CD14-positive monocyte (primary cell): ENCODE data around the gene KRT82. TPM values are rescaled to one million over a fixed set of nuclear protein-coding genes. Genes with fewer than 3 reads are reported as not detected.

Source experiments
- DNase-seq, 3 donors: peaks; one replicate each; pipeline ENCODE4 v3.0.0-alpha.2; 2011 to 2022
- H2AFZ ChIP-seq: 2 replicates; pipeline ENCODE4 v1.6.0; 2012; ENCODE audit warnings: mild to moderate bottlenecking, low read depth, low read length, inconsistent platforms; ENCODE audit not compliant: insufficient read depth, poor library complexity, severe bottlenecking
- H3K27ac ChIP-seq, 2 donors: 1 replicate in 1 of 2; 2 replicates in 1 of 2; pipeline ENCODE4 v1.5.1; 2012 to 2013; ENCODE audit warnings: low read length in 2 of 2, control low read depth in 1 of 2, inconsistent platforms in 1 of 2, low read depth in 1 of 2, mild to moderate bottlenecking in 1 of 2
- H3K27me3 ChIP-seq, 2 donors: one replicate each; pipeline versions ENCODE4 v1.6.0 to v1.6.1; 2011 to 2013; ENCODE audit warnings: low read length in 2 of 2; ENCODE audit not compliant: control insufficient read depth in 2 of 2, insufficient read depth in 2 of 2
- H3K36me3 ChIP-seq, 2 donors: replicated peaks in 1 of 2; 1 replicate in 1 of 2; 2 replicates in 1 of 2; pipeline versions ENCODE4 v1.5.1 to v1.6.1; 2012 to 2013; ENCODE audit warnings: low read length in 2 of 2, control low read depth in 1 of 2, inconsistent platforms in 1 of 2, mild to moderate bottlenecking in 1 of 2; ENCODE audit not compliant: insufficient read depth in 2 of 2, control insufficient read depth in 1 of 2
- H3K4me1 ChIP-seq, 2 donors: 1 replicate in 1 of 2; 2 replicates in 1 of 2; pipeline versions ENCODE4 v1.5.1 to v1.6.1; 2012 to 2013; ENCODE audit warnings: low read length in 2 of 2, control low read depth in 1 of 2, inconsistent platforms in 1 of 2, mild to moderate bottlenecking in 1 of 2, moderate library complexity in 1 of 2; ENCODE audit not compliant: insufficient read depth in 2 of 2, control insufficient read depth in 1 of 2
- H3K4me2 ChIP-seq: replicated peaks from 2 replicates; pipeline ENCODE3; 2012; ENCODE audit warnings: low read length, moderate library complexity, mild to moderate bottlenecking; ENCODE audit not compliant: poor library complexity, severe bottlenecking; ENCODE audit errors: extremely low read depth
- H3K4me3 ChIP-seq, 3 experiments: fragments of 200-600 bp in 1 of 3; sonication (generic) in 1 of 3; replicated peaks in 1 of 3; 1 replicate in 2 of 3; 2 replicates in 1 of 3; pipeline ENCODE4 v1.5.1; 2011 to 2013; ENCODE audit warnings: low read length in 3 of 3, mild to moderate bottlenecking in 3 of 3, control low read depth in 2 of 3, low read depth in 2 of 3, inconsistent platforms in 1 of 3, moderate library complexity in 1 of 3
- H3K79me2 ChIP-seq: 2 replicates; pipeline ENCODE4 v1.6.0; 2012; ENCODE audit warnings: mild to moderate bottlenecking, control low read depth, inconsistent platforms, low read length, moderate library complexity; ENCODE audit not compliant: insufficient read depth
- H3K9ac ChIP-seq: 2 replicates; pipeline ENCODE4 v1.6.0; 2017; ENCODE audit warnings: low read length, mild to moderate bottlenecking; ENCODE audit not compliant: insufficient read depth, poor library complexity, severe bottlenecking
- H3K9me3 ChIP-seq, 2 donors: replicated peaks in 1 of 2; 1 replicate in 1 of 2; 2 replicates in 1 of 2; pipeline versions ENCODE4 v1.5.1 to v1.6.1; 2012 to 2013; ENCODE audit warnings: low read length in 2 of 2, control low read depth in 1 of 2; ENCODE audit not compliant: control insufficient read depth in 1 of 2, insufficient read depth in 1 of 2
- H4K20me1 ChIP-seq: 2 replicates; pipeline ENCODE4 v1.6.0; 2012; ENCODE audit warnings: mild to moderate bottlenecking, low read length, control low read depth, moderate library complexity; ENCODE audit not compliant: insufficient read depth
- H3K27ac Mint-ChIP-seq, 7 donors: one replicate each; pipeline ENCODE4 v1.8.0; 2020; ENCODE audit warnings: mild to moderate bottlenecking in 7 of 7, mixed read lengths in 7 of 7, moderate library complexity in 6 of 7, inconsistent platforms in 2 of 7
- H3K27me3 Mint-ChIP-seq, 3 donors: one replicate each; pipeline ENCODE4 v1.8.0; 2021 to 2022; ENCODE audit warnings: low read depth in 3 of 3, mild to moderate bottlenecking in 3 of 3, mixed read lengths in 3 of 3, moderate library complexity in 3 of 3, inconsistent platforms in 1 of 3
- H3K36me3 Mint-ChIP-seq, 2 donors: one replicate each; pipeline ENCODE4 v1.8.0; 2020; ENCODE audit warnings: mixed read lengths in 2 of 2, inconsistent platforms in 1 of 2, mild to moderate bottlenecking in 1 of 2
- H3K4me1 Mint-ChIP-seq: one replicate; pipeline ENCODE4 v1.8.0; 2020; ENCODE audit warnings: mild to moderate bottlenecking, mixed read lengths
- H3K4me3 Mint-ChIP-seq, 2 donors: one replicate each; pipeline ENCODE4 v1.8.0; 2020; ENCODE audit warnings: mild to moderate bottlenecking in 2 of 2, mixed read lengths in 2 of 2, moderate library complexity in 1 of 2
- H3K9me3 Mint-ChIP-seq, 7 donors: one replicate each; pipeline ENCODE4 v1.8.0; 2020 to 2022; ENCODE audit warnings: mixed read lengths in 7 of 7, mild to moderate bottlenecking in 6 of 7, moderate library complexity in 6 of 7, inconsistent platforms in 2 of 7
- WGBS: methylation state at CpG from one replicate; pipeline ENCODE4 v1.1.5; 2013; ENCODE audit warnings: missing lambda C conversion rate; ENCODE audit not compliant: insufficient coverage; 5-methylcytosine and 5-hydroxymethylcytosine counted together
- intact Hi-C, 2 donors: fragments of 100-400 bp; cut with micrococcal nuclease; formaldehyde crosslinking; loops; one replicate each; pipeline versions ENCODE4 v1.15.0 to v1.15.1; 2023
- polyA plus RNA-seq, 3 donors: library from polyadenylated mRNA; depleted of rRNA in 1 of 3; unstranded in 2 of 3; stranded (reverse) in 1 of 3; fragments of 300-500 nt in 2 of 3; fragments of >200 nt in 1 of 3; fragmentation: Illumina TruSeq in 2 of 3; gene quantifications; 1 replicate in 2 of 3; 2 replicates in 1 of 3; pipeline ENCODE4 v1.2.3, GENCODE V29; 2012 to 2021
- TF ChIP-seq, protein P1 (sequence below): fragments of 200-600 bp; IDR thresholded peaks from one replicate; pipeline ENCODE4 v1.8.0; 2022; ENCODE audit warnings: antibody characterized with exemption, mild to moderate bottlenecking

Gene KRT82
- polyA plus RNA-seq, 3 donors = not detected

DNA sequence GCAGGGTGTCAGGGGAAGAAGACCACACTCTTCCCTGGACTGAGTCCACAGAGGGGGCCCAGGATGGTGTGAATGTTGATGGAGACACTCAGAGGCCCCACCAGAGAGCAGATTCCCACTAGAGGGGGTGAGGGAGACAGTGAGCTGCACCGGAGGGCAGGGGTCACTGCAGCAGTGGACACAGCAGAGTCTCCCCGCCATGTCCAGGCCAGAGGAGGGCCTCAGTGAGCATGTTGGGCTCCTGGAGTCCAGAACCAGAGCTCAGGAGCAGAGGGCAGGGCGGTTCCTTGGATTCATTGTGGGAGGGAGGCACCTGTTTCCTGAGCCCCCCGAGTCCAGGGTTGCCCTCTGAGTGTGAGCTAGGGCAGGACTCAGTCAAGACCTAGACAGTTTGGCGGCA lies 1.8 kb upstream of the KRT82 start:
- Histone ChIP-seq H3K9ac (no peak overlapping the region), H2AFZ (no peak overlapping the region), H3K36me3 (no peaks in the 10 kb centered on the region), H3K4me2 (no peak overlapping the region), H4K20me1 (no peaks in the 10 kb centered on the region), H3K27ac (no peak overlapping the region), H3K79me2 (no peaks in the 10 kb centered on the region), H3K27me3 (no peaks in the 10 kb centered on the region), H3K4me3 (no peak overlapping the region), H3K4me1 (no peaks in the 10 kb centered on the region), H3K9me3 (no peaks in the 10 kb centered on the region)
- intact Hi-C loops = no loop called here
- Mint-ChIP-seq H3K4me1 (no peaks in the 10 kb centered on the region), H3K27me3 (peaks cover 5 to 11% (median 5%) of the 10 kb centered on the region in 3 donors), H3K27ac (no peak overlapping the region), H3K9me3 (peaks cover 0 to 3% (median 0%) of the 10 kb centered on the region in 7 donors), H3K36me3 (no peaks in the 10 kb centered on the region), H3K4me3 (no peak overlapping the region)
- no peak for DNase-seq
- TF ChIP-seq, protein P1, sequence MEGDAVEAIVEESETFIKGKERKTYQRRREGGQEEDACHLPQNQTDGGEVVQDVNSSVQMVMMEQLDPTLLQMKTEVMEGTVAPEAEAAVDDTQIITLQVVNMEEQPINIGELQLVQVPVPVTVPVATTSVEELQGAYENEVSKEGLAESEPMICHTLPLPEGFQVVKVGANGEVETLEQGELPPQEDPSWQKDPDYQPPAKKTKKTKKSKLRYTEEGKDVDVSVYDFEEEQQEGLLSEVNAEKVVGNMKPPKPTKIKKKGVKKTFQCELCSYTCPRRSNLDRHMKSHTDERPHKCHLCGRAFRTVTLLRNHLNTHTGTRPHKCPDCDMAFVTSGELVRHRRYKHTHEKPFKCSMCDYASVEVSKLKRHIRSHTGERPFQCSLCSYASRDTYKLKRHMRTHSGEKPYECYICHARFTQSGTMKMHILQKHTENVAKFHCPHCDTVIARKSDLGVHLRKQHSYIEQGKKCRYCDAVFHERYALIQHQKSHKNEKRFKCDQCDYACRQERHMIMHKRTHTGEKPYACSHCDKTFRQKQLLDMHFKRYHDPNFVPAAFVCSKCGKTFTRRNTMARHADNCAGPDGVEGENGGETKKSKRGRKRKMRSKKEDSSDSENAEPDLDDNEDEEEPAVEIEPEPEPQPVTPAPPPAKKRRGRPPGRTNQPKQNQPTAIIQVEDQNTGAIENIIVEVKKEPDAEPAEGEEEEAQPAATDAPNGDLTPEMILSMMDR = no peak
- WGBS = 91% methylated on average over 5 of the region's 5 CpGs

DNA sequence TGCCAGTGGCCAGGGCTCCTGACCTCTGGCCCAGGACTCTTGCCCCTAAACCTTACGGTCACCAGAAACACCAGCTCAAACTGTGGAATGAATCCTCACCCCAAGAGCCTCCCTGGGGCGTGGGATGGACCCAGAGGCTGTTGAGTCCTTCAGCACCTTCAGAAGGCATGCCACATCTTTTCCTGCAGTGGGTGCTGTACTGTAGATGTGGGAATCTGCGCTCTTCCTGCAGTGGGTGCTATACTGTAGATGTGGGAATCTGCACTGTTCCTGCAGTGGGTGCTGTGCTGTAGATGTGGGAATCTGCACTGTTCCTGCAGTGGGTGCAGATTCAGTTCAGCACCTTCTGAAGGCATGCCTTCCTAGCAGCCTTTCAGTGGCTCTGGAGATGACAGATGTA lies 1.2 kb downstream of the KRT82 start:
- H2AFZ ChIP-seq = no peak overlapping the region
- H3K4me2 ChIP-seq = no peak overlapping the region
- no peak overlapping the region for H3K27ac Mint-ChIP-seq
- no peak overlapping the region for H3K4me3 Mint-ChIP-seq
- peaks cover 1 to 13% (median 6%) of the 10 kb centered on the region in 3 donors for H3K27me3 Mint-ChIP-seq
- H3K9me3 ChIP-seq = no peaks in the 10 kb centered on the region
- intact Hi-C loops = no loop called here
- no peak for DNase-seq
- TF ChIP-seq, protein P1 = no peak
- no peaks in the 10 kb centered on the region for H3K4me1 ChIP-seq
- no peaks in the 10 kb centered on the region for H3K4me1 Mint-ChIP-seq
- no peaks in the 10 kb centered on the region for H3K36me3 Mint-ChIP-seq
- H3K79me2 ChIP-seq = no peaks in the 10 kb centered on the region
- H3K36me3 ChIP-seq = no peaks in the 10 kb centered on the region
- H3K9ac ChIP-seq = no peak overlapping the region
- H3K27ac ChIP-seq = no peak overlapping the region
- H3K9me3 Mint-ChIP-seq = peaks cover 0 to 2% (median 0%) of the 10 kb centered on the region in 7 donors
- WGBS = 100% methylated on average over 1 of the region's 3 CpGs
- H4K20me1 ChIP-seq = no peaks in the 10 kb centered on the region
- no peaks in the 10 kb centered on the region for H3K27me3 ChIP-seq
- H3K4me3 ChIP-seq = no peak overlapping the region
